ENCODE data around the gene PIAS3. TPM values are rescaled to one million over a fixed set of nuclear protein-coding genes. Genes with fewer than 3 reads are reported as not detected.

The PIAS3 gene
- total RNA-seq, result 10 to 100 TPM; 11.6 to 26.6 (median 14.8) TPM
- long read RNA-seq, donor 1, transcript PIAS3-203 (14 exons, 2,901 nt), result major isoform, 5 of 39 reads
- long read RNA-seq, donor 1, transcript PIAS3-207 (7 exons, 2,679 nt), result major isoform, 5 of 39 reads
- long read RNA-seq, donor 1, partial matches to known transcripts, result 15 of 39 reads
- long read RNA-seq, donor 1, other reads (novel, unspliced or antisense), result 14 of 39 reads
- long read RNA-seq, donor 2, partial matches to known transcripts, result 0 of 2 reads
- long read RNA-seq, donor 2, other reads (novel, unspliced or antisense), result 1 of 2 reads

- peaks cover 4% of the 10 kb centered on the region for H3K4me1 ChIP-seq (ENCODE audit: low read depth)
- no peak for TF ChIP-seq CTCF (IDR thresholded peaks at IDR 0.05)
- peak within 1 kb of the TSS; percentile 63 for H3K4me3 ChIP-seq
- H3K36me3 ChIP-seq (ENCODE audit: low read depth), result no peaks in the 10 kb centered on the region
- intact Hi-C loops (cut with DNase I, micrococcal nuclease), result no loop called here
- peak; percentile 95 to 97 (median 97) for DNase-seq
- peak; percentile 96 for ATAC-seq
- no peaks in the 10 kb centered on the region for H3K9me3 ChIP-seq
These were observed at the start of gene PIAS3 for GRCh38 chr1:145858901-145859490. PIAS3 (minus strand) TSS chr1:145859081; CDS start chr1:145858990, 91 bp downstream.

- Histone ChIP-seq H3K9me3 (no peaks in the 10 kb centered on the region), H3K36me3 (ENCODE audit: low read depth) (no peaks in the 10 kb centered on the region), H3K4me3 (no peak overlapping the region), H3K4me1 (ENCODE audit: low read depth) (no peaks in the 10 kb centered on the region)
- DNase-seq (no peak), ATAC-seq (no peak)
- no peak for TF ChIP-seq CTCF (IDR thresholded peaks at IDR 0.05)
- intact Hi-C loops (cut with DNase I, micrococcal nuclease), result no loop called here
These were observed 49.8 kb upstream of the PIAS3 start for GRCh38 chr1:145908653-145909052.

GRCh38 chr1:145906954-145907753, 48.3 kb upstream of the PIAS3 start:
- Histone ChIP-seq H3K36me3 (ENCODE audit: low read depth) (no peaks in the 10 kb centered on the region), H3K4me3 (no peak overlapping the region), H3K9me3 (no peaks in the 10 kb centered on the region), H3K4me1 (ENCODE audit: low read depth) (no peaks in the 10 kb centered on the region)
- intact Hi-C loops (cut with DNase I, micrococcal nuclease), result no loop called here
- no peak for TF ChIP-seq CTCF (IDR thresholded peaks at IDR 0.05)
- ATAC-seq (no peak), DNase-seq (no peak)

- H3K4me1 ChIP-seq (ENCODE audit: low read depth), result no peaks in the 10 kb centered on the region
- ATAC-seq (no peak), DNase-seq (no peak)
- no peaks in the 10 kb centered on the region for H3K36me3 ChIP-seq (ENCODE audit: low read depth)
- no peaks in the 10 kb centered on the region for H3K9me3 ChIP-seq
- no peak overlapping the region for H3K4me3 ChIP-seq
- no peak for TF ChIP-seq CTCF (IDR thresholded peaks at IDR 0.05)
- intact Hi-C loops (cut with DNase I, micrococcal nuclease), result no loop called here
These were observed 42.6 kb upstream of the PIAS3 start for GRCh38 chr1:145901312-145902021.

GRCh38 chr1:145898756-145899155, 39.9 kb upstream of the PIAS3 start:
- H3K36me3 ChIP-seq (ENCODE audit: low read depth), result no peaks in the 10 kb centered on the region
- H3K9me3 ChIP-seq, result no peaks in the 10 kb centered on the region
- H3K4me3 ChIP-seq, result no peak overlapping the region
- no peak for DNase-seq
- no peaks in the 10 kb centered on the region for H3K4me1 ChIP-seq (ENCODE audit: low read depth)
- intact Hi-C loops (cut with DNase I, micrococcal nuclease), result loop anchor here in 1 of 2 donors (10.0 kb wide), 1 partner anchor 116 kb away; no protein-coding TSS in a partner anchor
- ATAC-seq, result no peak
- TF ChIP-seq CTCF (IDR thresholded peaks at IDR 0.05), result no peak
